HG02588 (cell line): ENCODE data around the gene TK1.
"Not testable (repeated sequence)": the region's sequence is repeated elsewhere in the genome, so short reads cannot be mapped to it uniquely, and the experiment has no call there.

ENCODE experiments used
- ATAC-seq: cut with Tn5 transposase; IDR thresholded peaks from one replicate; pipeline ENCODE4 v1.9.1; 2021; ENCODE audit warnings: mild to moderate bottlenecking, moderate library complexity; ENCODE audit not compliant: unreplicated experiment

TK1 gene

GRCh38 chr17:78186692-78187595, at the start of gene TK1, which contains the start of gene AFMID:
Gene TK1, minus strand, starts transcription at chr17:78187052. Its CDS starts 58 bp downstream, at chr17:78186994.
Gene AFMID, plus strand, starts transcription at chr17:78187362. Its CDS starts 9 bp downstream, at chr17:78187371.
- ATAC-seq, result peak; percentile 82

GRCh38 chr17:78235885-78236284, 49.0 kb upstream of the TK1 start:
- ATAC-seq, result no peak

GRCh38 chr17:78235022-78235421, 48.2 kb upstream of the TK1 start:
- not testable (repeated sequence) for ATAC-seq

DNA sequence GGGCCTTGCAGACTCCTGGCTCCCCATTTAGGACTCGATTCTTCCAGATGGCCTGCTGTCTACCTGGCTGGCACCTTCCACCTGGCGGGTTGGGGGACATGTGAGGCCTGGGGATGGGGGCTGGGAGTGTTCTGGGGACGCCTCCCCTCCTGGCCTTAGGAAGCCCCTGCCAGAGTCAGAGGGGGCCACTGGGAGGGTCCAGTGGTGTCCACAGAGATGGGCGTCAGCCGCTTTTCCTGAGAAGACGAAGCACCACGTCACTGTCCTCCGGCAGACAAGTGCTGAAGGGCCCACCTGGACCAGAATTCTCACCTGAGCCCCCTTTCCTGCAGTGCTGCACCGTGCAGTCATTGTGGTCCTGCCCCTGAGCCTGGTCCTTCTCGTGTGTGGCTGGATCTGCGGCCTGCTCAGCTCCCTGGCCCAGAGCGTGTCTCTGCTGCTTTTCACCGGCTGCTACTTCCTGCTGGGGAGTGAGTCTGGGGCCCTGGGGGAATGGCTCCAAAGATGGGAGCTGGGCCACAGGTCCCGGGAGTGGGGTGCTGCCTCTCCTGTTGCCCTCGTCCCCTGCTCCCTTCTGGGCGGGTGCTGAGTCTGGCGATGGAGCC, 47.5 kb upstream of the TK1 start:
- ATAC-seq, result no peak

GRCh38 chr17:78233678-78234077, 46.8 kb upstream of the TK1 start:
- no peak for ATAC-seq

DNA sequence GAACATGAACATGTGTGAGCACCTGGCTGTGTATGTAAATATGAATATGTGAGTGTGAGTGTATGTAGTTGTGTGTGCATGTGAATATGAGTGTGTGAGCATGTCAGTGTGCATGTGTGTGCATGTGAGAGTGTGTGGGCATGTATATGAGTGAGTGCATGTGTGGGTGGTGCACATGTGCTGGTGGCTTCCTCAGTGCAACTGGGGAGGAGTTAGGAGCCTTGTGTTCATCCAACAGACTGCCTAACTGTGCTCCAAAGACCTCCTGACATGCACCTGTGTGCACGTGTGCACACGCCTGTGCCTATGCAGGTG, 46.0 kb upstream of the TK1 start:
- no peak for ATAC-seq

- no peak for ATAC-seq
Measured at GRCh38 chr17:78231991-78232858, 45.4 kb upstream of the TK1 start.

DNA sequence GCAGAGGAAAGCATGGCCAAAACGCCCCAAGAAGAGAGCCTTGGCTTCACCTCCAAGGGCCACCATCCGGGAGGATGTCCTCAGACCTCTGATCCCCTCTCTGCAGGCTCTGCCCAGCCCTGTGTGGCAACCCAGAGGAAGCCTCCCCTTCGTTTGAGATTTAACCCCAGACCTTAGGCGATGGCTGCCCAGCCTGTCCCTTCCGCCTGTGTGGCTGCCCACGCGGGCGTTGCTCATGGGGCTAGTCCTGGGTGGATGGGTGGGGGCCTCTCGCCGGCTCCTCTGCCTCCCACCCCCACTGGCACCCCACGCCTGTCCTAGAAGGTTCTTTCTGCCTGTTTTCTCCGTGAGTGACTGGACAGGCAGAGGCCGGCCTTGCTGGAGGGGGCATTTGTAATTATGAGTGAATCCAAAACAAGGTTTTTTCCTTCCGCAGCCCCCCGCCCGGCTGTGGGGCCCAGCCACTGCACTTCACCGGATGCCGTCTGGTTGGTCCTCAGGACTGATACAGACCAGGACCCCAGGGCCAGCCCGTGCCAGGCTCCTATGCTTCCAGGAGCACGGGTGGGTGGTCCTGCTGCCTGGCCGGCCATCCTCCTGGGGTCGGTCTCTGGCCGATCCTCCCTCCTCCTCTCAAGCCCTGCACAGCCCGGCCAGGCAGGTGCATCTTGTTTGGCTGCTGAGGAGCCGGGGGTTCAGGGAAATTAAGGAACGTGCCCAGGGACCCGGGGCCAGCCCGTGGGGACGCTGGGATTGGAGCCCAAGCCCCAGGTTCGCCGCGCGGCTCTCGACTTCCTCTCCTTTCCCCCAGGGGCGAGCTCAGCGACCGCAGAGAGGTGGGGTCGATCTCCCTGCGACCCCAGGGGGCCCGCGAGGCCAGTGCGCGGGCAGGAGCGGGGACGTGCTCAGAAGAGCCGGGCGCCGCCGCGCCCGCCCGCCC, 44.4 kb upstream of the TK1 start, which contains the start of gene TMEM235:
Gene TMEM235 (plus strand): TSS at position 636 of the 940 bp plus-strand sequence. CDS start 393 bp downstream, outside the sequence.
- ATAC-seq, result no peak

- ATAC-seq, result no peak
Measured at GRCh38 chr17:78230252-78230962, 43.6 kb upstream of the TK1 start.

DNA sequence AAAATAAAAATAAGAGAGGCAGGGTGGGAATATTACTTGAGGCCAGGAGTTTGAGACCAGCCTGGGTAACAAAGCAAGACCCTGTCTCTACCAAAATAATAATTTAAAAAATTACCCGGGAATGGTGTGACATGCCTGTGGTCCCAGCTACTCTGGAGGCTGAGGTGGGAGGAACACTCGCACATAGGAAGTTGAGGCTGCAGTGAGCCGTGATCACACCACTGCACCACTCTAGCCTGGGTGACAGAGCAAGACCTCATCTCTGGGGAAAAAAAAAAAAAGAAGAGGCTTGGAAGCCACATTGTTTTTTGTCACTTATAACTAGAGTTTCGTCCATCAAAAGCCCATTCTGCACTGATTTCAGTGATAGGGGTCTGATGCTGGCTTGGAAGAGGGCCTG, 41.3 kb upstream of the TK1 start:
- ATAC-seq, result no peak

- ATAC-seq, result no peak
Measured at GRCh38 chr17:78227455-78227916, 40.6 kb upstream of the TK1 start.

GRCh38 chr17:78226759-78227454, 40.1 kb upstream of the TK1 start:
- ATAC-seq, result no peak

GRCh38 chr17:78226055-78226758, 39.4 kb upstream of the TK1 start:
- ATAC-seq, result no peak

GRCh38 chr17:78225088-78225865, 38.4 kb upstream of the TK1 start:
- ATAC-seq, result no peak

DNA sequence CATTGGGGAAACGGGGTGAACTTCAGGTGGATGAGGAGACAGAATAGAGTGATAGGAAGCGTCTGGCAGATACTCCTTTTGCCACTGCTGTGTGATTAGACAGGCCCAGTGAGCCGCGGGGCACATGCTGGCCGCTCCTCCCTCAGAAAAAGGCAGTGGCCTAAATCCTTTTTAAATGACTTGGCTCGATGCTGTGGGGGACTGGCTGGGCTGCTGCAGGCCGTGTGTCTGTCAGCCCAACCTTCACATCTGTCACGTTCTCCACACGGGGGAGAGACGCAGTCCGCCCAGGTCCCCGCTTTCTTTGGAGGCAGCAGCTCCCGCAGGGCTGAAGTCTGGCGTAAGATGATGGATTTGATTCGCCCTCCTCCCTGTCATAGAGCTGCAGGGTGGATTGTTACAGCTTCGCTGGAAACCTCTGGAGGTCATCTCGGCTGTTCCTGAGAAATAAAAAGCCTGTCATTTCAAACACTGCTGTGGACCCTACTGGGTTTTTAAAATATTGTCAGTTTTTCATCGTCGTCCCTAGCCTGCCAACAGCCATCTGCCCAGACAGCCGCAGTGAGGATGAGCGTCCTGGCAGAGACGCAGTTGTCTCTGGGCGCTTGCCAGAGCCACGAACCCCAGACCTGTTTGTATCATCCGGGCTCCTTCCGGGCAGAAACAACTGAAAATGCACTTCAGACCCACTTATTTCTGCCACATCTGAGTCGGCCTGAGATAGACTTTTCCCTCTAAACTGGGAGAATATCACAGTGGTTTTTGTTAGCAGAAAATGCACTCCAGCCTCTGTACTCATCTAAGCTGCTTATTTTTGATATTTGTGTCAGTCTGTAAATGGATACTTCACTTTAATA, 37.6 kb upstream of the TK1 start:
- ATAC-seq, result no peak

- no peak for ATAC-seq
Measured at GRCh38 chr17:78223765-78224164, 36.9 kb upstream of the TK1 start.
